HepG2 (cell line): Measurements from ENCODE around the gene ALDH18A1. TPM values are rescaled to one million over a fixed set of nuclear protein-coding genes. Genes with fewer than 3 reads are reported as not detected.

Experiments used
- ATAC-seq: fragments of 200-7000 bp; cut with Tn5 transposase; 3 replicates; pipeline ENCODE4 v1.9.1; 2020; ENCODE audit warnings: mild to moderate bottlenecking, moderate library complexity
- BruUV-seq: library from RNA; stranded (reverse); fragments of 400-500 nt; replicated peaks from 2 replicates; lab custom pipeline; 2021; lab: Mats Ljungman, UMichigan
- CTCF ChIA-PET: fragments of 300-600 bp; formaldehyde crosslinking; extraction: SDS; loops from one replicate; lab custom pipeline; 2021; ENCODE audit warnings: low total read pairs, inconsistent platforms, low intra/inter-chr PET ratio; lab: Yijun Ruan, JAX
- POLR2A ChIA-PET: fragments of 350-600 bp; sonication (Branson Sonifier 250); formaldehyde crosslinking; loops from one replicate; lab custom pipeline; 2020; ENCODE audit warnings: antibody characterized with exemption, inconsistent platforms; lab: Yijun Ruan, JAX
- DNase-seq: peaks from one replicate; pipeline ENCODE4 v3.0.0-alpha.2; 2015; ENCODE audit warnings: low spot score
- FAIRE-seq: peaks from 3 replicates; lab custom pipeline; 2011; peaks lifted over from hg19 to GRCh38; lab: Jason Lieb, UNC
- H2AFZ ChIP-seq: one replicate; pipeline ENCODE4 v1.6.1; 2011; ENCODE audit warnings: low read length, inconsistent platforms
- H3K27ac ChIP-seq: fragments of 300-600 bp; 3 replicates; pipeline ENCODE4 v1.8.0; 2011; ENCODE audit warnings: mixed run types, mild to moderate bottlenecking, mixed read lengths, low read length, inconsistent platforms; ENCODE audit not compliant: insufficient read depth; ENCODE audit errors: extremely low read length
- H3K27me3 ChIP-seq, 2 experiments: fragments of 200-600 bp in 1 of 2; 2 replicates in 1 of 2; 3 replicates in 1 of 2; pipeline versions ENCODE4 v1.6.0 to v1.8.0; 2011; ENCODE audit warnings: low read length in 2 of 2, mild to moderate bottlenecking in 2 of 2, moderate library complexity in 2 of 2, inconsistent platforms in 1 of 2; ENCODE audit not compliant: insufficient read depth in 2 of 2, control insufficient read depth in 1 of 2
- H3K36me3 ChIP-seq, 2 experiments: fragments of 200-600 bp in 1 of 2; replicated peaks in 1 of 2; 2 replicates in 1 of 2; 3 replicates in 1 of 2; pipeline versions ENCODE4 v1.5.1 to v1.8.0; 2011; ENCODE audit warnings: low read length in 2 of 2, inconsistent platforms in 1 of 2; ENCODE audit not compliant: insufficient read depth in 2 of 2, control insufficient read depth in 1 of 2
- H3K4me1 ChIP-seq: 2 replicates; pipeline ENCODE4 v1.5.1; 2012; ENCODE audit warnings: low read length, inconsistent platforms; ENCODE audit not compliant: insufficient read depth
- H3K4me2 ChIP-seq: 2 replicates; pipeline ENCODE4 v1.6.0; 2011; ENCODE audit warnings: low read depth, low read length, inconsistent platforms
- H3K4me3 ChIP-seq, 3 experiments: fragments of 200-600 bp in 1 of 3; sonication (generic), shearing (Covaris generic) in 1 of 3; replicated peaks in 1 of 3; 2 replicates each; pipeline ENCODE4 v1.5.1; 2011 to 2016; ENCODE audit warnings: low read length in 3 of 3, inconsistent platforms in 2 of 3, low read depth in 2 of 3, mild to moderate bottlenecking in 2 of 3, control low read depth in 1 of 3, mixed read lengths in 1 of 3; ENCODE audit not compliant: insufficient read depth in 1 of 3
- H3K79me2 ChIP-seq: one replicate; pipeline ENCODE4 v1.6.1; 2011; ENCODE audit warnings: low read length, inconsistent platforms; ENCODE audit not compliant: insufficient read depth
- H3K9ac ChIP-seq: 2 replicates; pipeline ENCODE4 v1.6.0; 2011; ENCODE audit warnings: mild to moderate bottlenecking, low read depth, low read length, inconsistent platforms; ENCODE audit not compliant: insufficient read depth
- H3K9me3 ChIP-seq: 2 replicates; pipeline ENCODE4 v1.5.1; 2012; ENCODE audit warnings: mild to moderate bottlenecking, low read length
- H4K20me1 ChIP-seq: 2 replicates; pipeline ENCODE4 v1.6.0; 2011; ENCODE audit warnings: inconsistent platforms, mild to moderate bottlenecking, low read length, moderate library complexity; ENCODE audit not compliant: insufficient read depth
- CREB1 ChIP-seq, 2 experiments: fragments of 450-650 bp in 1 of 2; IDR thresholded peaks; 2 replicates each; pipeline ENCODE4 v1.6.1; 2016 to 2017; ENCODE audit warnings: control low read depth in 1 of 2, mild to moderate bottlenecking in 1 of 2, missing compliant biosample characterization in 1 of 2, missing genetic modification characterization in 1 of 2
- FOSL2 ChIP-seq: sonication (generic); formaldehyde crosslinking; IDR thresholded peaks from 2 replicates; pipeline ENCODE4 v1.4.0; 2020; ENCODE audit warnings: missing genetic modification reagents
- JUND ChIP-seq: sonication (generic); formaldehyde crosslinking; IDR thresholded peaks from 2 replicates; pipeline ENCODE4 v1.8.0; 2022; ENCODE audit warnings: mild to moderate bottlenecking, missing genetic modification reagents
- TARDBP ChIP-seq: sonication (generic); formaldehyde crosslinking; IDR thresholded peaks from 2 replicates; pipeline ENCODE4 v1.8.0; 2022; ENCODE audit warnings: mild to moderate bottlenecking, missing genetic modification reagents
- ZNF670 ChIP-seq: sonication (generic); formaldehyde crosslinking; IDR thresholded peaks from 2 replicates; pipeline ENCODE4 v1.8.0; 2022; ENCODE audit warnings: mild to moderate bottlenecking, missing genetic modification reagents, borderline replicate concordance
- ZSCAN12 ChIP-seq: sonication (generic); formaldehyde crosslinking; IDR thresholded peaks from 2 replicates; pipeline ENCODE4 v1.9.0; 2021; ENCODE audit warnings: mild to moderate bottlenecking, missing genetic modification reagents
- WGBS: methylation state at CpG from one replicate; pipeline ENCODE4 v1.1.6; 2017; ENCODE audit warnings: low lambda C conversion rate; 5-methylcytosine and 5-hydroxymethylcytosine counted together
- in situ Hi-C: cut with HindIII; loops from 2 replicates; pipeline ENCODE4 v1.10.0; 2017; ENCODE audit warnings: low pct_unique_long_range_greater_than_20kb; ENCODE audit not compliant: extremely low pct_ligation_motif_present
- intact Hi-C: fragments of 100-400 bp; cut with micrococcal nuclease; formaldehyde crosslinking; loops from one replicate; pipeline ENCODE4 v1.10.0; 2022; ENCODE audit not compliant: unreplicated experiment
- polyA plus RNA-seq, 8 experiments: library from polyadenylated mRNA; depleted of rRNA in 3 of 8; stranded (reverse) in 7 of 8; unstranded in 1 of 8; fragments of >200 nt; fragmentation: Illumina TruSeq in 4 of 8; extraction: Trizol in 4 of 8; gene quantifications; 2 replicates each; pipeline versions ENCODE4 v1.2.1 to v1.2.3, GENCODE V29; 2011 to 2016; ENCODE audit warnings: low read depth in 4 of 8, missing spikeins in 1 of 8, mixed read lengths in 1 of 8; ENCODE audit not compliant: insufficient read depth in 1 of 8
- total RNA-seq, 5 experiments: library from RNA; depleted of rRNA; stranded (reverse); fragments of >200 nt; fragmentation: Illumina TruSeq; extraction: Trizol; gene quantifications; 2 replicates each; pipeline ENCODE4 v1.2.3, GENCODE V29; 2016; ENCODE audit warnings: low read depth in 1 of 5

ALDH18A1 gene
- total and polyA plus RNA-seq, 2 of the 13 experiments (the other 11 are each of a cell fraction or from before 2014, with no cell fraction given), result 180 to 263 TPM

DNA sequence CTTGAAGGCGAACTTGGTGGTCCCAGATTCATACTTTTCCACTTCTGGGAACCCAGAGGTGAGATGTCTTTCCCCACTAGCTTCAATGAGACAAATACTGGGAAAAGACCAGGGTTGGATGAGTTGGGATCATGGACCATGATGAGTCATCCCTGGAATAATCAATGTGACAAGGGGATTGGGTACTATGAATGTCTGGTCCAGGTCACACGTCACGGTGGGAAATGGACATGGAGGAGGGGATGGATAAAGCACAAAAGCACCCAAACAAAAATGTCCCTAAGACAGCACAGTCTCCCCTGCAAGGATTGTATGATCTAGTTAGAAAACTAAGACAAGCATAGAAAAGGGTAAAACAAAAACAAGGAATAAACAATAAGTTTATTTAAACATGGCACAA lies 83.0 kb downstream of the ALDH18A1 start:
- in situ Hi-C loops, result loop anchor here (25.0 kb wide), 1 partner anchor 136 kb away; no protein-coding TSS in a partner anchor
- H3K9me3 ChIP-seq, result no peaks in the 10 kb centered on the region
- H3K9ac ChIP-seq, result no peak overlapping the region
- peaks cover 3 to 26% of the 10 kb centered on the region in 2 experiments; a peak in 4 of 5 replicates for H3K27me3 ChIP-seq
- DNase-seq, result no peak
- ATAC-seq, result no peak
- H3K79me2 ChIP-seq, result no peaks in the 10 kb centered on the region
- WGBS, result 5% methylated on average over 3 of the region's 3 CpGs
- H3K4me1 ChIP-seq, result no peaks in the 10 kb centered on the region
- CTCF ChIA-PET, result no interaction called here
- no peak overlapping the region for H3K27ac ChIP-seq
- H3K4me3 ChIP-seq, result no peak overlapping the region
- no peak for FAIRE-seq
- intact Hi-C loops, result no loop called here
- H3K4me2 ChIP-seq, result no peak overlapping the region
- no TSS peak for BruUV-seq
- no peak overlapping the region for H2AFZ ChIP-seq
- TF ChIP-seq CREB1 (IDR thresholded peaks at IDR 0.05) (peak; percentile 80), CREB1 (CRISPR knock-in tag; IDR thresholded peaks at IDR 0.05) (no peak), ZNF670 (CRISPR knock-in tag) (no peak), FOSL2 (CRISPR knock-in tag) (peak; percentile 83), JUND (CRISPR knock-in tag) (0 out of 2 replicates have a peak, but pooled peaks have one; percentile 31)
- TF ChIP-seq, all 625 proteins: peak for 3
- POLR2A ChIA-PET, result no interaction called here
- H4K20me1 ChIP-seq, result no peaks in the 10 kb centered on the region
- no peaks in the 10 kb centered on the region for H3K36me3 ChIP-seq

DNA sequence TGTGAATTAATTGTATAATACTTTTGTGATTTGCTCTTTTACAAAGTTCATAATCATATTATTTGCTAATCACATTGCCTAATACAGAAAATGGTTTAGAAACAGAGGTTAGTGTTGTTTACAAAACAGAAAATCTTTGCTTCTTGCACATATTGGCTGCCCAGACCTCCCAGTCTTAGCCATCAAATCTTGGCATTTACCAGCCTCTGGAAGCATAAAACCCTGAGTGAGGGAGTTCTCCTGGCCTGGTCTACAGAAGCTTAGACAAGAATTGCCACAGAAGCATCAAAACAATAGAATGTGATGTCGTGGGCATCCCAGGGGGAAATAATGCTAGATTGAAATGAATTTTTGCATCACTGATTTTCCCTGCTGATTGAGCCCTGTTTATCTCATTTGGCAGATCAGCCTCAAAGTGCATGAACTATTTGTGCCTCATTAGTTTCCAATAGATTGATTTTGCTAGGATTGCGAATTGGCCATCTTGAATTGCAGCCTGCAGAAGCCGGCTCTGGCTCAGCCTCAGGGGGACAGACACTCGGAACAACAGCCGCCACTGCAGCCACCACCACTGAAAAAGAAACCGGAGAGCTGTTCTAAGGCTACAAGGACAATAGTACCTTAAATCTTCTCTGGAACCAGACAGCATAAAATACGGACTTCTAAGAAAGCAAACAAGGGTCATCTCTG lies 84.2 kb downstream of the ALDH18A1 start:
- Histone ChIP-seq H2AFZ (no peak overlapping the region), H3K27ac (no peak overlapping the region), H3K4me1 (no peaks in the 10 kb centered on the region), H3K9me3 (no peaks in the 10 kb centered on the region), H3K36me3 (no peaks in the 10 kb centered on the region), H3K4me3 (no peak overlapping the region), H3K9ac (no peak overlapping the region), H3K79me2 (no peaks in the 10 kb centered on the region), H3K27me3 (peaks cover 3 to 26% of the 10 kb centered on the region in 2 experiments; a peak in 4 of 5 replicates), H3K4me2 (no peak overlapping the region; the same call in 1 of the 2 replicates), H4K20me1 (no peaks in the 10 kb centered on the region)
- no peak for TF ChIP-seq TARDBP
- TF ChIP-seq ZSCAN12, result no peak
- in situ Hi-C loops (loop anchor here (25.0 kb wide), 1 partner anchor 135 kb away; no protein-coding TSS in a partner anchor), intact Hi-C loops (no loop called here)
- ChIA-PET CTCF (no interaction called here), POLR2A (no interaction called here)
- no peak for FAIRE-seq
- 33% methylated on average over 7 of the region's 7 CpGs for WGBS
- BruUV-seq, result no TSS peak
- no peak for DNase-seq
- ATAC-seq, result no peak
